AG09319 (cell line): ENCODE data around the gene SLC44A5.

ENCODE experiments used
- DNase-seq: peaks from one replicate; pipeline ENCODE4 v3.0.0-alpha.2; 2010; ENCODE audit warnings: low read depth; ENCODE audit errors: extremely low read depth
- TF ChIP-seq, protein P1 (sequence below): IDR thresholded peaks from 2 replicates; pipeline ENCODE4 v1.5.1; 2011; ENCODE audit warnings: low read depth, mild to moderate bottlenecking, inconsistent platforms, low read length, moderate library complexity

Gene SLC44A5

DNA sequence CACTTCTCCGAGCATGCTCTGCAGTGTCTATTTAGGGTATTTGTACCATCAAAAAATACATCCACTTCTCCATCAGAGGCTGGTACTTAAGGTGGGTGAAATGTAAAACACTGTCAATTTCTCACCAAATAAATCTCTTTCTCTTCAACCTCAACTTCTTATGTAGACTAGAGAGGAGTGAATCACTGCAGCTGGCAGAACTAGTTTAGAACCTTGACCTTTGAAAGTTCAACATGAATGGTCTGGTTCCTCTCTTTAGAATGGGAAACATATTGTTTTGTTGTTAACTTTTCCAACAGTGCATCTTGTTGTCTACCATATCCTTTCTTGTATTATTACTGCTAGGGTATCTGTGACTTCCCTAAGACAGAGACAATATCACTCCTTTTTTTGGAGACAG lies 20.1 kb upstream of the SLC44A5 start:
- TF ChIP-seq, protein P1, sequence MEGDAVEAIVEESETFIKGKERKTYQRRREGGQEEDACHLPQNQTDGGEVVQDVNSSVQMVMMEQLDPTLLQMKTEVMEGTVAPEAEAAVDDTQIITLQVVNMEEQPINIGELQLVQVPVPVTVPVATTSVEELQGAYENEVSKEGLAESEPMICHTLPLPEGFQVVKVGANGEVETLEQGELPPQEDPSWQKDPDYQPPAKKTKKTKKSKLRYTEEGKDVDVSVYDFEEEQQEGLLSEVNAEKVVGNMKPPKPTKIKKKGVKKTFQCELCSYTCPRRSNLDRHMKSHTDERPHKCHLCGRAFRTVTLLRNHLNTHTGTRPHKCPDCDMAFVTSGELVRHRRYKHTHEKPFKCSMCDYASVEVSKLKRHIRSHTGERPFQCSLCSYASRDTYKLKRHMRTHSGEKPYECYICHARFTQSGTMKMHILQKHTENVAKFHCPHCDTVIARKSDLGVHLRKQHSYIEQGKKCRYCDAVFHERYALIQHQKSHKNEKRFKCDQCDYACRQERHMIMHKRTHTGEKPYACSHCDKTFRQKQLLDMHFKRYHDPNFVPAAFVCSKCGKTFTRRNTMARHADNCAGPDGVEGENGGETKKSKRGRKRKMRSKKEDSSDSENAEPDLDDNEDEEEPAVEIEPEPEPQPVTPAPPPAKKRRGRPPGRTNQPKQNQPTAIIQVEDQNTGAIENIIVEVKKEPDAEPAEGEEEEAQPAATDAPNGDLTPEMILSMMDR: no peak
- DNase-seq: no peak

DNA sequence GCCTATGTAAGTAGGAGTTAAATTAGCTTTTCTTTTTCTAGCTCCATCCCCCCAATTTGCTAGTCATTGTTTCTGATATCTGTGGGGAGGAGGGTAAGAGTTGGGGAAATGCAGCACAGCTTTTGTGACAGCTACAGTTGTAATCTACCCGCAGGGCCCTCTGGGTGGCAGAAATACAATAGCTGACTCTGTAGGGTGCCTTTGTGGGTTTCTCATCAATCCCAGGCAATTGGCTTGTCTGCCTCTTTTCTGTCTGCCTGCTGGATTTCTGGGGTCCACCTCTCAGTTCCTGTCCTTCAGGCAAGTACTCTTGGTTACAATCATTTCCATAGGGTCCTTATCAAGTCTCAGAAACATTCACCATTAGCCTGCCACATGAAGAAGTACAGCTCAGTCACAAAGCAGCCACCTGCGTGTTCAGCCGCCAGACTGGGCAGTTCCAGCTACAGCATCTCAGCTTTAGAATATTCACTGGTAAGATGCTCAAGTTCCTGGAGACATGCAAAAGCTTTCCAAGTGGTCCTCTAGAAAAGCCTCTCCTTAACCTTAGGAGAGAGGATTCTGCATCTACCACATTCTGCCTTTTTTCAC lies 19.2 kb upstream of the SLC44A5 start:
- DNase-seq: no peak
- TF ChIP-seq, protein P1: no peak

DNA sequence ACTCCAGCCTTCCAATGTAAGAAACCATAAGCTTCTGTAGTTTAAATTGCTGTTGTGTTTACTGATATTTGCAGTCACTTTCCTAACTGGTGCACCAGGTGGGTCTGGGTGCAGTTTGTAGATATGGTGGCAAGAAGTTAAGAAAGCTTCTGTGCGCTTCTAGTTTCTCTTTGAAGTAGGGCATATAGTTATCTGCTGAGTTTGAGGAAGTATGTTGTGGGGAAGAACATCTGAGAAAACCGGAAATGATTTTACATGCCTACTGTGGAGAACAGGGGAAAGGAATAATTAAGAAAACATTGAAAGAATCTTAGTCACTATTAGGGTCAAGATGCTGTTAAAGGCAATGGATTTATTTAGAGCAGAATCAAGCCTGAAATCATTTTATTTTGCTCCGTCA lies 14.9 kb upstream of the SLC44A5 start:
- DNase-seq: no peak
- TF ChIP-seq, protein P1: no peak

DNA sequence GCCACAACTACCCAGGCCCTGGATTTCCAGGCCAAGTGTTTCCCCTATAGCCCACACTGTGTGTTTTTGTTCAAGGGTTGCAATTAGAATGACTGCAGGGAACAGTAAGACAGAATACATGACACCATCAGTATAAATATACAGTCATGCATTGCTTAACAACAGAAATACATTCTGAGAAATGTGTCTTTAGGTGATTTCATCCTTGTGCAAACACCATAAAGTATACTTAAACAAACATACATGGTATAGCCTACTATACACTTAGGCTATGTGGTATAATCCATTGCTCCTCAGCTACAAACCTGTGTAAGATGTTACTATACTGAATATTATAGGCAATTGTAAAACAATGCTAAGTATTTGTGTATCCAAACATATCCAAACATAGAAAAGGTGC lies 7.5 kb upstream of the SLC44A5 start:
- TF ChIP-seq, protein P1: no peak
- DNase-seq: no peak

DNA sequence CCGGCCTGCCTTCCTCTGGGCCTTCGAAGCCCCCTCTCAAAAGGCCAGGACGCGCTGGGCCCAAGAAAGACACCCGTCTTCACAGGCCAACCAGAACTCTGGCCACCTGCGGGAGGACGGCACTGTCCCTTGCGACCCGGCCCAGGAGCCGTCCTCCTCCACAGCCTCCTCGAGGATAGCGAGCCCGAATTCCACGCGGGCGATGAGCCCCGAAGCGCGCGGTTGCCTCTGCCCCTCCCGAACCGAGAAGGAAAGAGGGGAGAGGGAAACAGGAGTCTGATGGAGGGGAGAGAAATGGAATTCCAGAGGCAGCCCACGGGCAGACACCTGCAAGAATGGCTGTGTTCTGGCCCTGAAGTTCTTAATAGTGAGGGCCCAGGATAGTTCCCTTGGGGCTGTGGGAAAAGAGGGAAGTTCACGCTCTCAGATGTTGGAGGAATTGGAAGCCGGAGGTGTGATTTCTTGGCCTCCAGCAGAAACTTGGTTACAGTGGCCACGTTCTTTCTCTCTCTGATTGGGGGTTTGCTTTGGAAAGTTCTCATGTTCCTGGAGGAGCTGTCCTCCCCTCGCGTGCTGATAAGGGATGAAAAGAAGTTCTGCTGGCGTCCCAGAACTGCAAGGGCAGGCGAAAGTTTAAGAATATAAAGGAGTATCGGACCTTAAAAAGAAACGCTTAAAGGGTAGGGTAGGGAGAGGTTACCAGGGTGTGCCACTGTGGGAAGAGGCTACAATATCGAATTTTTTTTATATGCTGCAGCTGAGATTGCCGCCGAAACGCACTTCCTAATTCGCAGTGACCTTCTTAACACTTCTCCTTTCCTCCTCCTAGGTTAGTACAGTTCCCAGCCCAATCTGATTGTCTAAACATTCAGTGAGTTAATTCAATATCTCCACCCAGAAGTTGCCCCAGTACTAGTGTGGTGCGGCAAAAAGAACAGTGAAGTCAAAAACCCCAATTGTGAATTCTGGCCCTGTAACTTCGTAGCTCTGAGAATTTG lies 5.8 kb upstream of the SLC44A5 start:
- DNase-seq: no peak
- TF ChIP-seq, protein P1: no peak

DNA sequence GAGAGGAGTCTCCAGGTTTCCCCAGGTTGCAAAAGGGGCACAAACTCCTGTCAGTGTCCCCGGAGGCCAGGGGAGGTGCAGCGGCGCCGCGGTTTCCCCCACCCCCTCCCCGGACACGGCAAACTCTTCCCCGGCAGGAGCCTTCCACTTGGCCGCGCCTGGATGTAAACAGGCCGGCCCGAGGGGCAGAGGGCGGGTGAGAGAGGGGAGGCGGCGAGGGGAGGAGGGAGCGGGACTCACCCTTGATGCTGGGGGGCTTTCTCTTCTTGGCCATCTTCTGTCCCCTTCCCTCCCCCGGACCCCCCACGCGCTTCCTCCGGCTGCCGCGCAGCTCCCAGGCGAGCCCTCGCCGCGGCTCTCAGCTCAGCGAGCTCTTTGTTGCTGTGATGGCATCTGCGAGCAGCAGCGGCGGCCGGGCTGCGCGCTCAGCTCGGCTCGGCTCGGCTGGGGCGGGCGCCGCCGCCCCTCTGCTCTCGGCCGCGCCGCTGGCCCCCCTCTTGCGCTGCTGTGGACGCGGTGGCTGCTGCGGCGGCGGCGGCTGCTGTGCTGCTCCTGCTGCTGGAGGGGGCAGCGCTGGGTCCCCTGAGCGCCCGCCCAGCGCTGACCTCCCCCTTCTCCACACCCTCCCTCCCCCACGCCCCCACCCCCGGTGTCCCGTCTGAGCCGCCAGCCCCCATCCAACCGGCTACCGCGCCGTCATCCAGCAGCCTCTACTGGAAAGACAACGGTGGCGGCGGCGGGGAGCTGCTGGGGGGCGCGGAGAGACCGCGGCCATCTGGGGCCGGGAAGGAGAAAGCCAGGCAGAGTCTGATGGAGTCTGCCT lies 4.9 kb upstream of the SLC44A5 start:
- DNase-seq: no peak
- TF ChIP-seq, protein P1: no peak
